ENCODE results near the gene RPL37.
"Not testable (repeated sequence)": the region's sequence is repeated elsewhere in the genome, so short reads cannot be mapped to it uniquely, and the experiment has no call there.

RPL37 gene

GRCh38 chr5:40834849-40835787 lies at the start of gene RPL37:
RPL37 (minus strand) TSS chr5:40835222; CDS start chr5:40835185, 37 bp downstream.
- peak; percentile 94 for DNase-seq

- DNase-seq = not testable (repeated sequence)
Measured at GRCh38 chr5:40883051-40883450, 48.0 kb upstream of the RPL37 start.

DNA sequence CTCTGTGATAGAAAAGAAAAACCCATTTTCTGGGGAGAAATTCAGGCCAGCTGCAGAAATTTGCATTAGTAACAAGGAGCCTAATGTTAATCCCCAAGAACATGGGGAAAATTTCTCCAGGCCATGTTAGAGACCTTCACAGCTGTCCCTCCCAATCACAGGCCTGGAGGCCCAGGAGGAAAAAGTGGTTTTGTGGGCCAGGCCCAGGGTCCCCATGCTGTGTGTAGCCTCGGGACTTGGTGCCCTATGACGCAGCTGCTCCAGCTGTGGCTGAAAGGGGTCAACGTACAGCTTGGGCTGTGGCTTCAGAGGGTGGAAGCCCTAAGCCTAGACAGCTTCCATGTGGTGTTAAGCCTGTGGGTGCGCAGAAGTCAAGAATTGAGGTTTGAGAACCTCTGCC lies 47.3 kb upstream of the RPL37 start:
- DNase-seq = no peak

GRCh38 chr5:40879163-40879942 lies 44.3 kb upstream of the RPL37 start:
- peak; percentile 39 for DNase-seq

DNA sequence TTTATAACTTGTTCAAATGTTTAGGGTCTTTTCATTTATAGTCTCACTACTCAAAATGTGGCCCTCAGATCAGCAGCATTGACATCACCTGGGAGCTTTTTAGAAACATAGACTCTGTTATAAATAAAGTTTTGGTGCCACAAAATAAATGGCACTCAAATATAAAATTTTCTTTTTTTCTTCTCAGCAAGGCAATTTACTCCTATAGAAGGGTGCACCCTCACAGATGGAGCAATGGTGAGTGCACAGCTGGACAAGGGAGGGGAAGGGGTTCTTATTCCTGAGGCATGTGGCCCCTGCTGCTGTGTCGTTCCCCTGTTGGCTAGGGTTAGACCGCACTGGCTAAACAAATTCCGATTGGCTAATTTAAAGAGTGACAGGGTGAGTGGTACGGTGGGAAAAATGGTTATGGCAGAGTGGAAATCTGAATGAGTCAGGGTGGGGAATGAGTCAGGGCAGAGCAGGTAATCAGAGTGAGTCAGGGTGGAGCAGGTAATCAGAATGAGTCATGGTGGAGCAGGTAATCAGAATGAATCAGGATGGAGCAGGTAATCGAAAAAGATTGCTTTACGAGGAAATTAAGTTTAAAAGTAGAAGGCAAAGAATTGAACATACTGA lies 42.5 kb upstream of the RPL37 start:
- no peak for DNase-seq

- DNase-seq = no peak
Measured at GRCh38 chr5:40875958-40876357, 40.9 kb upstream of the RPL37 start.

GRCh38 chr5:40873286-40873880 lies 38.4 kb upstream of the RPL37 start:
- no peak for DNase-seq

- DNase-seq = not testable (repeated sequence)
Measured at GRCh38 chr5:40872253-40872652, 37.2 kb upstream of the RPL37 start.

- no peak for DNase-seq
Measured at GRCh38 chr5:40871177-40871576, 36.2 kb upstream of the RPL37 start.

DNA sequence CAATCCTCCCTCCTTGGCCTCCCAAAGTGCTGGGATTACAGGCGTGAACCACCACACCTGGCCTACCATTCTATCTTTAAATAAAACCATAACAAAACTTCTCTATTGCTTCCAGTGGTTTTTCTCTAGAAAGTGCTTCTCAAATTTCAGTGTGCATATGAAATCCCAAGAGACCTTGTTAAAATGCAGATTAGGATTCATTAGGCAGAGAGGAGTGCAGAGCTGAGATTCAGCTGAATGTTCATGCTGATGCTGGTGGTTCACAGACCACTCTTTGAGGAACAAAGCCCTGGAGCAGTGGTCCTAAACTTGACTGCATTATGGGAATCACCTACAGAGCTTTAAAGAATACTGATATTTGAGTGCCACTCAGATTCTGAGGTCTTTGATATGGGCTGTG lies 34.4 kb upstream of the RPL37 start:
- no peak for DNase-seq

GRCh38 chr5:40866844-40867243 lies 31.8 kb upstream of the RPL37 start:
- no peak for DNase-seq

DNA sequence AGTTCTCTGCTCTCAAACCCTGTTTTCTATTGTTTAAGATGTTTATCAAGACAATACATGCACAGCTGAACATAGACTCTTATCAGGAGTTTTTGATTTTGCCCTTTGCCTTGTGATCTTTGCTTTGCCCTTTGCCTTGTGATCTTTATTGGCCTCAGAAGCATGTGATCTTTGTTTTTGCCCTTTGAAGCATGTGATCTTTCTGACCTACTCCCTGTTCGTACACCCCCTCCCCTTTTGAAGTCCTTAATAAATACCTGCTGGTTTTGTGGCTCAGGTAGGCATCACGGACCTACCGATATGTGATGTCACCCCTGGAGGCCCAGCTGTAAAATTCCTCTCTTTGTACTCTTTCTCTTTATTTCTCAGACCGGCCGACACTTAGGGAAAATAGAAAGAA lies 30.0 kb upstream of the RPL37 start:
- DNase-seq = not testable (repeated sequence)

DNA sequence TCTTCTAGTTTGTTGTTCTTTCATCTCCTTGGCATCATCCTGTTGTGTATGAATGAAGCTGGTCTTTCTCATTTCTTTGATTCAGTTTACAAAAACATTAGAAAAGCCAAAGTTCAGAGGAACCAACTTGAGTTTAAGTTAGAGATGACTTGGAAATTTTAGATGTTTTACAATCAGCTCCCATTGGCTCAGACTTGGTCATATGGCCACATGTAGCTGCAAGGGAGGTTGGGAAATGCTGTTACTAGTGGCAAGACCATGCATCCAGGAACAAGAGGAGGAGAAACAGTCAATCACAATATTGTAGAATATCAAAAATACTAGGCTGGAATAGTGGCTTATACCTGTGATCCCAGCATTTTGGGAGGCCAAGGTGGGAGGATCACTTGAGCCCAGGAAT lies 25.7 kb upstream of the RPL37 start:
- DNase-seq = no peak

GRCh38 chr5:40853632-40854192 lies 18.7 kb upstream of the RPL37 start:
- DNase-seq = no peak

DNA sequence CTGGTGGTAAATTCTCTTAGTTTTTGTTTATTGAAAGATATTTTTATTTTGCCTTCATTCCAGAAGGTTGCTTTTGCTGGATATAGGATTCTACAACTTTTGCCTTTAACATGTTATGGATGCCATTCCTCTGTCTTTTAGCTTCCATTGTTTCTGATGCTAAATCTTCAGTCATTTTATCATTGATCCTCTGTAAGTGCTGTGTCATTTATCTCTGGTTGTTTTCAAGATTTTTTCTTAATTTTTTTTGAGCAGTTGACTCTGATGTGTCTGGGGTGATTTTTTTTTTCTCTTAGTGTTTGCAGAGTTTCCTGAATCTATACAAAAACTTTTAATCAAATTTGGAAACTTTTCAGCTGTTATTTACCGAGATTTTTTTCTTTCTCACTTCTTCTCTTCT lies 12.5 kb upstream of the RPL37 start:
- no peak for DNase-seq

- no peak for DNase-seq
Measured at GRCh38 chr5:40846371-40846770, 11.3 kb upstream of the RPL37 start.

- DNase-seq = no peak
Measured at GRCh38 chr5:40844565-40844964, 9.5 kb upstream of the RPL37 start.

DNA sequence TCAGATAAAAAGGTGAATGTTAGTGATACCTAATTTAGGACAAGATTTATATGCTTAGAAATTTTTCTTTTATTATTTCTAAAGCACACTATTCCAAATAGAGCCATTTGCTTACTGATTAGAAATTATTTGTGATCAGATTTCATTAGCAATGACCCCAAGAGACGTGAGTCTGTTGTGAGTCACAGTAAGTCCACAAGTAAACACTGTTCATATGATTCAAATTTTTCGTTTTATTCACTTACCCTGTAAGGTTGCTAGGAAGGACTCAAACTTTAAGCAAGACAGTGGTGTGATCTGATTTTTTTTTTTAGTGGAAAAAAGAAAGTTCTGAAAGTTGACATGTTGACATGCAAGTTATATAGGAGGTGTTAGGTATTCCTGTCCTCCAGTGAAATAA lies 7.3 kb upstream of the RPL37 start:
- DNase-seq = no peak

- no peak for DNase-seq
Measured at GRCh38 chr5:40841068-40841805, 6.2 kb upstream of the RPL37 start, which contains the start of gene CARD6. CARD6 (plus strand) TSS chr5:40841367; CDS start chr5:40841383, 16 bp downstream.

DNA sequence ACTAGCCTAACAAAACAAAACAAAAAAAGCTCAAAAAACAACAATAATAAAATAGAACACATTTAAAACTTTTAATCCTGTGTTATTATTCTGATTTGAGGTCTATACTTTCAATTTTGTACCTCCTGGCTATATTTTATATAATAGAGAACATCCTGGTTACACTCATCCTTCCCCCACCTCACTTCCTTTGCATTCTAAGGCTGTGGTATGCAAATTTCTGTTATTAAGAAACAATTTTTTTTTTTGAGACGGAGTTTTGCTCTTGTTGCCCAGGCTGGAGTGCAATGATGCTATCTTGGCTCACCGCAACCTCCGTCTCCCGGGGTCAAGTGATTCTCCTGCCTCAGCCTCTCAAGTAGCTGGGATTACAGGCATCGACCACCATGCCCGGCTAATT lies 3.1 kb upstream of the RPL37 start:
- DNase-seq = peak; percentile 60

DNA sequence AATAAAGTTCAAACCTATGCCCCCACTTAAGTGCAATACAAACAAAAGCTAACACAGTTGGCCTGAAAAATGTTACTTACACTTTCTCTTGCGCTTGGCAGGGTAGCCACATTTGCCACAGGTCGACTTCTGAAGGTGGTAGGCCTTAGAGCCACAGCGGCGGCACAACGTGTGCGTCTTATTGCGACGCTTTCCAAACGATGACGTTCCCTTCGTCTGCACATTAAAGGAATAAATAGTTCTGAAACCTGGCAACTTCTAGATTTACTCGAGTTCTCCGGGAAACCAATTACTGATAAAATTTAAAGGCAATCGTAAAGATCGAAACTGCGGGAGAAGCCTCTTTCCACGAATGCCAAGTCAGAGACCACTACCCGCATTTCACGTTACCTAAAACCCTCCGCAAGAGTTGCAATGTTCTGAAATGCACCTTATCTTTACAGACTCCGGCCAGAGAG lies 602 bp downstream of the RPL37 start:
- DNase-seq = peak; percentile 76

Data from CD4-positive, alpha-beta T cell treated with Interleukin-17A for 1 hour (primary cell).